ENCODE results near the gene RTN4RL1. TPM values are rescaled to one million over a fixed set of nuclear protein-coding genes. Genes with fewer than 3 reads are reported as not detected.

Gene RTN4RL1
- total and polyA plus RNA-seq, 9 of the 15 experiments (the other 6 are each of a cell fraction or from before 2014, with no cell fraction given): 0.04 to 0.06 (median 0.04) TPM; not detected in 5

DNA sequence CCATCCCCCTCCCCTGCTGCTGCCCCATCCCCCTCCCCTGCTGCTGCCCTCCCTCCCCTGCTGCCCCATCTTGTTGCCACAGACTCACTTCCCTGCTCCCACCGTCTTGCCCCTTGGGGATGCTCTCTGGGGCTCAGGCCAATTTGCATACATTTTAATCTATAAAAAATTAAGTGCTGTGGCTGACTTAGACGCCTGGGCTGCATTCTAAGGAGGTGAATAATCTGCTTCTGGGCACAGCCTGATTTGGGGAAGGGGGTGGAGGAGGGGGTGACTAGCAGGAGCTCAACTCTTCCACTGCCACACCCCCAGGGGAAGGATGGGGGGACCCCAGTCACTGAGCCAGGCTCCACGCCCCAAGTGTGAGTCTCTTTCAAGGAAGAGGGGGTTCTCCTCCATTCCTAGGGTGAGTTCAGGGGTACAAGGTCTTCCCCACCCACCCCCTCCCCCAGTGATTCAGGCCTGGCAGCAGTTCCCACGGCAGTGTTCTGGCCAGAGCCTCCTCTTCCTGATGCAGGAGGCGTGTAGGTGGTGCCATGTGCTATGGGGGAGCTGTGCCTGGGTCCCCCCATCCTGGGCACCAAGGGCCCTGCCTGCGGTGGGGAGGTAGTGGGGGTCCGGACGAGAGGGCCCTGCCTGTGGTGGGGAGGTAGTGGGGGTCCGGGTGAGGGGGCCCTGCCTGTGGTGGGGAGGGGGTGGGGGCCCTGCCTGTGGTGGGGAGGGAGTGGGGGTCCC is 9.8 kb upstream of the RTN4RL1 start:
- ChIA-PET POLR2A (interaction anchor here (0.5 kb wide), 2 partner anchors 30 to 35 kb away, joined by 3 read pairs; no protein-coding TSS in a partner anchor), CTCF (ENCODE audit: low intra/inter-chr PET ratio) (no interaction called here)
- Histone ChIP-seq H3K9ac (ENCODE audit: insufficient read depth in 1 of 2, low read depth in 2 of 2, low read length in 2 of 2) (no peak overlapping the region), H3K9me1 (ENCODE audit: control insufficient read depth, insufficient read depth, low read length) (no peaks in the 10 kb centered on the region), H3K4me1 (replicated peaks in 1 of 2; ENCODE audit: control insufficient read depth in 2 of 2, insufficient read depth in 2 of 2, low read length in 2 of 2) (peaks cover 2 to 8% of the 10 kb centered on the region in 2 experiments; a peak in 4 of 5 replicates), H3K4me3 (no peak overlapping the region), H3K9me3 (replicated peaks; ENCODE audit: control insufficient read depth, insufficient read depth, low read depth, low read length) (no peaks in the 10 kb centered on the region), H3K79me2 (ENCODE audit: control insufficient read depth, insufficient read depth, low read length) (peaks cover 15% of the 10 kb centered on the region), H3K4me2 (ENCODE audit: insufficient read depth, low read length) (no peak overlapping the region), H3K27ac (ENCODE audit: extremely low read depth, low read depth, low read length) (no peak overlapping the region), H3K36me3 (ENCODE audit: control insufficient read depth, insufficient read depth, low read length) (peaks cover 26% of the 10 kb centered on the region; the same call in 2 of the 3 replicates), H2AFZ (ENCODE audit: low read depth, low read length) (no peak overlapping the region), H4K20me1 (replicated peaks; ENCODE audit: control insufficient read depth, insufficient read depth, low read length) (0 out of 2 replicates have a peak, but pooled peaks cover 2% of the 10 kb centered on the region), H3K27me3 (ENCODE audit: control insufficient read depth in 2 of 2, insufficient read depth in 2 of 2, low read length in 2 of 2) (no peaks in the 10 kb centered on the region)
- WGBS (ENCODE audit: insufficient coverage, low coverage, missing lambda C conversion rate): 71% methylated on average over 7 of the region's 9 CpGs
- FAIRE-seq (no peak), DNase-seq (ENCODE audit: extremely low read depth in 1 of 4, low spot score in 3 of 4) (no peak), ATAC-seq (no peak)
- BruUV-seq (replicated peaks): no TSS peak
- in situ Hi-C loops (cut with MboI): loop anchor here (5.0 to 10.0 kb wide), 2 partner anchors 128 to 320 kb away; partner anchors contain the start of gene TLCD2
- intact Hi-C loops (cut with micrococcal nuclease): loop anchor here (5.0 kb wide), 1 partner anchor 318 kb away; no protein-coding TSS in a partner anchor
- TF ChIP-seq FOSL1 (tag; conservative IDR thresholded peaks at IDR 0.05): no peak
- no peak for TF ChIP-seq HNRNPH1 (optimal IDR thresholded peaks at IDR 0.05; ENCODE audit: low read depth, low read length)
- no peak for TF ChIP-seq ZFP30 (CRISPR knock-in tag; IDR thresholded peaks at IDR 0.05; ENCODE audit: borderline replicate concordance)
- no peak for TF ChIP-seq ZKSCAN3 (CRISPR knock-in tag; IDR thresholded peaks at IDR 0.05)
- TF ChIP-seq, protein P1, sequence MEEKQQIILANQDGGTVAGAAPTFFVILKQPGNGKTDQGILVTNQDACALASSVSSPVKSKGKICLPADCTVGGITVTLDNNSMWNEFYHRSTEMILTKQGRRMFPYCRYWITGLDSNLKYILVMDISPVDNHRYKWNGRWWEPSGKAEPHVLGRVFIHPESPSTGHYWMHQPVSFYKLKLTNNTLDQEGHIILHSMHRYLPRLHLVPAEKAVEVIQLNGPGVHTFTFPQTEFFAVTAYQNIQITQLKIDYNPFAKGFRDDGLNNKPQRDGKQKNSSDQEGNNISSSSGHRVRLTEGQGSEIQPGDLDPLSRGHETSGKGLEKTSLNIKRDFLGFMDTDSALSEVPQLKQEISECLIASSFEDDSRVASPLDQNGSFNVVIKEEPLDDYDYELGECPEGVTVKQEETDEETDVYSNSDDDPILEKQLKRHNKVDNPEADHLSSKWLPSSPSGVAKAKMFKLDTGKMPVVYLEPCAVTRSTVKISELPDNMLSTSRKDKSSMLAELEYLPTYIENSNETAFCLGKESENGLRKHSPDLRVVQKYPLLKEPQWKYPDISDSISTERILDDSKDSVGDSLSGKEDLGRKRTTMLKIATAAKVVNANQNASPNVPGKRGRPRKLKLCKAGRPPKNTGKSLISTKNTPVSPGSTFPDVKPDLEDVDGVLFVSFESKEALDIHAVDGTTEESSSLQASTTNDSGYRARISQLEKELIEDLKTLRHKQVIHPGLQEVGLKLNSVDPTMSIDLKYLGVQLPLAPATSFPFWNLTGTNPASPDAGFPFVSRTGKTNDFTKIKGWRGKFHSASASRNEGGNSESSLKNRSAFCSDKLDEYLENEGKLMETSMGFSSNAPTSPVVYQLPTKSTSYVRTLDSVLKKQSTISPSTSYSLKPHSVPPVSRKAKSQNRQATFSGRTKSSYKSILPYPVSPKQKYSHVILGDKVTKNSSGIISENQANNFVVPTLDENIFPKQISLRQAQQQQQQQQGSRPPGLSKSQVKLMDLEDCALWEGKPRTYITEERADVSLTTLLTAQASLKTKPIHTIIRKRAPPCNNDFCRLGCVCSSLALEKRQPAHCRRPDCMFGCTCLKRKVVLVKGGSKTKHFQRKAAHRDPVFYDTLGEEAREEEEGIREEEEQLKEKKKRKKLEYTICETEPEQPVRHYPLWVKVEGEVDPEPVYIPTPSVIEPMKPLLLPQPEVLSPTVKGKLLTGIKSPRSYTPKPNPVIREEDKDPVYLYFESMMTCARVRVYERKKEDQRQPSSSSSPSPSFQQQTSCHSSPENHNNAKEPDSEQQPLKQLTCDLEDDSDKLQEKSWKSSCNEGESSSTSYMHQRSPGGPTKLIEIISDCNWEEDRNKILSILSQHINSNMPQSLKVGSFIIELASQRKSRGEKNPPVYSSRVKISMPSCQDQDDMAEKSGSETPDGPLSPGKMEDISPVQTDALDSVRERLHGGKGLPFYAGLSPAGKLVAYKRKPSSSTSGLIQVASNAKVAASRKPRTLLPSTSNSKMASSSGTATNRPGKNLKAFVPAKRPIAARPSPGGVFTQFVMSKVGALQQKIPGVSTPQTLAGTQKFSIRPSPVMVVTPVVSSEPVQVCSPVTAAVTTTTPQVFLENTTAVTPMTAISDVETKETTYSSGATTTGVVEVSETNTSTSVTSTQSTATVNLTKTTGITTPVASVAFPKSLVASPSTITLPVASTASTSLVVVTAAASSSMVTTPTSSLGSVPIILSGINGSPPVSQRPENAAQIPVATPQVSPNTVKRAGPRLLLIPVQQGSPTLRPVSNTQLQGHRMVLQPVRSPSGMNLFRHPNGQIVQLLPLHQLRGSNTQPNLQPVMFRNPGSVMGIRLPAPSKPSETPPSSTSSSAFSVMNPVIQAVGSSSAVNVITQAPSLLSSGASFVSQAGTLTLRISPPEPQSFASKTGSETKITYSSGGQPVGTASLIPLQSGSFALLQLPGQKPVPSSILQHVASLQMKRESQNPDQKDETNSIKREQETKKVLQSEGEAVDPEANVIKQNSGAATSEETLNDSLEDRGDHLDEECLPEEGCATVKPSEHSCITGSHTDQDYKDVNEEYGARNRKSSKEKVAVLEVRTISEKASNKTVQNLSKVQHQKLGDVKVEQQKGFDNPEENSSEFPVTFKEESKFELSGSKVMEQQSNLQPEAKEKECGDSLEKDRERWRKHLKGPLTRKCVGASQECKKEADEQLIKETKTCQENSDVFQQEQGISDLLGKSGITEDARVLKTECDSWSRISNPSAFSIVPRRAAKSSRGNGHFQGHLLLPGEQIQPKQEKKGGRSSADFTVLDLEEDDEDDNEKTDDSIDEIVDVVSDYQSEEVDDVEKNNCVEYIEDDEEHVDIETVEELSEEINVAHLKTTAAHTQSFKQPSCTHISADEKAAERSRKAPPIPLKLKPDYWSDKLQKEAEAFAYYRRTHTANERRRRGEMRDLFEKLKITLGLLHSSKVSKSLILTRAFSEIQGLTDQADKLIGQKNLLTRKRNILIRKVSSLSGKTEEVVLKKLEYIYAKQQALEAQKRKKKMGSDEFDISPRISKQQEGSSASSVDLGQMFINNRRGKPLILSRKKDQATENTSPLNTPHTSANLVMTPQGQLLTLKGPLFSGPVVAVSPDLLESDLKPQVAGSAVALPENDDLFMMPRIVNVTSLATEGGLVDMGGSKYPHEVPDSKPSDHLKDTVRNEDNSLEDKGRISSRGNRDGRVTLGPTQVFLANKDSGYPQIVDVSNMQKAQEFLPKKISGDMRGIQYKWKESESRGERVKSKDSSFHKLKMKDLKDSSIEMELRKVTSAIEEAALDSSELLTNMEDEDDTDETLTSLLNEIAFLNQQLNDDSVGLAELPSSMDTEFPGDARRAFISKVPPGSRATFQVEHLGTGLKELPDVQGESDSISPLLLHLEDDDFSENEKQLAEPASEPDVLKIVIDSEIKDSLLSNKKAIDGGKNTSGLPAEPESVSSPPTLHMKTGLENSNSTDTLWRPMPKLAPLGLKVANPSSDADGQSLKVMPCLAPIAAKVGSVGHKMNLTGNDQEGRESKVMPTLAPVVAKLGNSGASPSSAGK (IDR thresholded peaks at IDR 0.05): no peak
- TF ChIP-seq SMARCA5 (IDR thresholded peaks at IDR 0.05): no peak
- TF ChIP-seq MECOM (CRISPR knock-in tag; IDR thresholded peaks at IDR 0.05): no peak
- TF ChIP-seq, protein P2, sequence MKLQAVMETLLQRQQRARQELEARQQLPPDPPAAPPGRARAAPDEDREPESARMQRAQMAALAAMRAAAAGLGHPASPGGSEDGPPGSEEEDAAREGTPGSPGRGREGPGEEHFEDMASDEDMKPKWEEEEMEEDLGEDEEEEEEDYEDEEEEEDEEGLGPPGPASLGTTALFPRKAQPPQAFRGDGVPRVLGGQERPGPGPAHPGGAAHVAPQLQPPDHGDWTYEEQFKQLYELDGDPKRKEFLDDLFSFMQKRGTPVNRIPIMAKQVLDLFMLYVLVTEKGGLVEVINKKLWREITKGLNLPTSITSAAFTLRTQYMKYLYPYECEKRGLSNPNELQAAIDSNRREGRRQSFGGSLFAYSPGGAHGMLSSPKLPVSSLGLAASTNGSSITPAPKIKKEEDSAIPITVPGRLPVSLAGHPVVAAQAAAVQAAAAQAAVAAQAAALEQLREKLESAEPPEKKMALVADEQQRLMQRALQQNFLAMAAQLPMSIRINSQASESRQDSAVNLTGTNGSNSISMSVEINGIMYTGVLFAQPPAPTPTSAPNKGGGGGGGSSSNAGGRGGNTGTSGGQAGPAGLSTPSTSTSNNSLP (IDR thresholded peaks at IDR 0.05; ENCODE audit: borderline replicate concordance, low read depth, low read length): no peak
- no peak for TF ChIP-seq CBFB (CRISPR knock-in tag; IDR thresholded peaks at IDR 0.05)
